ENCODE measurements around the gene KLHL42.
"Not testable (repeated sequence)": the region's sequence is repeated elsewhere in the genome, so short reads cannot be mapped to it uniquely, and the experiment has no call there.

The KLHL42 gene

GRCh38 chr12:27779920-27780611 is at the start of gene KLHL42, which contains the start of gene MANSC4:
Gene KLHL42, plus strand, starts transcription at chr12:27780233. Its CDS starts 98 bp downstream, at chr12:27780331.
Gene MANSC4, minus strand, starts transcription at chr12:27780236. Its CDS starts 8,960 bp downstream, at chr12:27771276.
- no peaks in the 10 kb centered on the region for H3K9me3 Mint-ChIP-seq
- peak within 1 kb of the TSS; percentile 79 for H3K27ac Mint-ChIP-seq
- peak; percentile 83 for DNase-seq
- peaks cover 18% of the 10 kb centered on the region for H3K36me3 Mint-ChIP-seq
- H3K27me3 Mint-ChIP-seq = peaks cover 12% of the 10 kb centered on the region
- CTCF ChIA-PET = interaction anchor here (1.0 to 2.1 kb wide), 3 partner anchors 34 to 47 kb away, joined by 3 to 19 read pairs (median 3); no protein-coding TSS in a partner anchor
- H3K4me1 Mint-ChIP-seq = peaks cover 42% of the 10 kb centered on the region
- peak within 1 kb of the TSS; percentile 78 for H3K4me3 Mint-ChIP-seq

GRCh38 chr12:27732281-27732680 is 47.8 kb upstream of the KLHL42 start:
- Mint-ChIP-seq H3K4me1 (no peaks in the 10 kb centered on the region), H3K36me3 (peaks cover 33% of the 10 kb centered on the region), H3K27me3 (no peaks in the 10 kb centered on the region), H3K27ac (no peak overlapping the region), H3K4me3 (no peak overlapping the region), H3K9me3 (no peaks in the 10 kb centered on the region)
- peak; percentile 24 for DNase-seq
- CTCF ChIA-PET = interaction anchor here (0.7 to 9.7 kb wide), 11 partner anchors 9 to 308 kb away, joined by 3 to 106 read pairs (median 4); no protein-coding TSS in a partner anchor

- peak; percentile 52 for DNase-seq
- H3K9me3 Mint-ChIP-seq = no peaks in the 10 kb centered on the region
- H3K4me1 Mint-ChIP-seq = no peaks in the 10 kb centered on the region
- no peaks in the 10 kb centered on the region for H3K27me3 Mint-ChIP-seq
- H3K36me3 Mint-ChIP-seq = peaks cover 37% of the 10 kb centered on the region
- CTCF ChIA-PET = interaction anchor here (0.7 to 9.7 kb wide), 16 partner anchors 8 to 1140 kb away, joined by 3 to 106 read pairs (median 4); partner anchors contain the start of genes KLHL42 and MANSC4
- H3K27ac Mint-ChIP-seq = no peak overlapping the region
- H3K4me3 Mint-ChIP-seq = no peak overlapping the region
Observed at GRCh38 chr12:27733052-27733656, 46.9 kb upstream of the KLHL42 start.

- no peak for DNase-seq
- Mint-ChIP-seq H3K9me3 (no peaks in the 10 kb centered on the region), H3K4me3 (no peak overlapping the region), H3K27ac (no peak overlapping the region), H3K27me3 (no peaks in the 10 kb centered on the region), H3K4me1 (no peaks in the 10 kb centered on the region), H3K36me3 (peaks cover 37% of the 10 kb centered on the region)
- CTCF ChIA-PET = interaction anchor here (0.6 to 9.7 kb wide), 12 partner anchors 9 to 1139 kb away, joined by 3 to 106 read pairs (median 5); partner anchors contain the start of genes KLHL42 and MANSC4
Observed at GRCh38 chr12:27733791-27734190, 46.2 kb upstream of the KLHL42 start.

GRCh38 chr12:27734321-27734720 is 45.7 kb upstream of the KLHL42 start:
- CTCF ChIA-PET = interaction anchor here (0.6 to 9.7 kb wide), 8 partner anchors 10 to 1139 kb away, joined by 3 to 106 read pairs (median 4); no protein-coding TSS in a partner anchor
- DNase-seq, H3K9me3 Mint-ChIP-seq, H3K4me3 Mint-ChIP-seq, H3K27ac Mint-ChIP-seq, H3K27me3 Mint-ChIP-seq, H3K4me1 Mint-ChIP-seq: not testable (repeated sequence)
- H3K36me3 Mint-ChIP-seq = peaks cover 35% of the 10 kb centered on the region

- Mint-ChIP-seq H3K4me3 (no peak overlapping the region), H3K27me3 (no peaks in the 10 kb centered on the region), H3K9me3 (no peaks in the 10 kb centered on the region), H3K36me3 (peaks cover 41% of the 10 kb centered on the region), H3K4me1 (peaks cover 4% of the 10 kb centered on the region), H3K27ac (no peak overlapping the region)
- no peak for DNase-seq
- CTCF ChIA-PET = no interaction called here
Observed at GRCh38 chr12:27743601-27744000, 36.4 kb upstream of the KLHL42 start.

- not testable (repeated sequence) for H3K9me3 Mint-ChIP-seq, H3K27me3 Mint-ChIP-seq, DNase-seq, H3K27ac Mint-ChIP-seq, H3K4me1 Mint-ChIP-seq, H3K4me3 Mint-ChIP-seq
- H3K36me3 Mint-ChIP-seq = peaks cover 35% of the 10 kb centered on the region
- CTCF ChIA-PET = interaction anchor here (0.9 to 1.2 kb wide), 2 partner anchors 12 to 76 kb away, joined by 3 to 4 read pairs; no protein-coding TSS in a partner anchor
Observed at GRCh38 chr12:27745734-27746133, 34.3 kb upstream of the KLHL42 start.

GRCh38 chr12:27747111-27747820 is 32.8 kb upstream of the KLHL42 start:
- H3K27ac Mint-ChIP-seq = no peak overlapping the region
- H3K9me3 Mint-ChIP-seq = no peaks in the 10 kb centered on the region
- H3K4me1 Mint-ChIP-seq = no peaks in the 10 kb centered on the region
- CTCF ChIA-PET = interaction anchor here (0.5 kb wide), 1 partner anchor 925 kb away, joined by 3 read pairs; no protein-coding TSS in a partner anchor
- H3K27me3 Mint-ChIP-seq = no peaks in the 10 kb centered on the region
- H3K4me3 Mint-ChIP-seq = no peak overlapping the region
- no peak for DNase-seq
- peaks cover 33% of the 10 kb centered on the region for H3K36me3 Mint-ChIP-seq

GRCh38 chr12:27751386-27752047 is 28.5 kb upstream of the KLHL42 start:
- no peak overlapping the region for H3K27ac Mint-ChIP-seq

GRCh38 chr12:27754795-27755194 is 25.2 kb upstream of the KLHL42 start:
- CTCF ChIA-PET = interaction anchor here (0.9 to 1.3 kb wide), 2 partner anchors 22 to 66 kb away, joined by 3 read pairs; no protein-coding TSS in a partner anchor
- no peaks in the 10 kb centered on the region for H3K27me3 Mint-ChIP-seq
- no peak overlapping the region for H3K4me3 Mint-ChIP-seq
- H3K27ac Mint-ChIP-seq = no peak overlapping the region
- H3K4me1 Mint-ChIP-seq = no peaks in the 10 kb centered on the region
- peaks cover 24% of the 10 kb centered on the region for H3K36me3 Mint-ChIP-seq
- DNase-seq = no peak
- no peaks in the 10 kb centered on the region for H3K9me3 Mint-ChIP-seq

More at GRCh38 chr12:27751386-27752047, 28.5 kb upstream of the KLHL42 start:
- Mint-ChIP-seq H3K4me1 (no peaks in the 10 kb centered on the region), H3K27me3 (no peaks in the 10 kb centered on the region), H3K9me3 (no peaks in the 10 kb centered on the region), H3K36me3 (peaks cover 26% of the 10 kb centered on the region), H3K4me3 (no peak overlapping the region)
- CTCF ChIA-PET = interaction anchor here (0.7 kb wide), 1 partner anchor 83 kb away, joined by 3 read pairs; no protein-coding TSS in a partner anchor
- DNase-seq = no peak

GRCh38 chr12:27756670-27757195 is 23.3 kb upstream of the KLHL42 start:
- Mint-ChIP-seq H3K27me3 (no peaks in the 10 kb centered on the region), H3K27ac (no peak overlapping the region), H3K36me3 (peaks cover 25% of the 10 kb centered on the region)

GRCh38 chr12:27762757-27763156 is 17.3 kb upstream of the KLHL42 start:
- Mint-ChIP-seq H3K4me1 (peaks cover 23% of the 10 kb centered on the region), H3K36me3 (peaks cover 4% of the 10 kb centered on the region), H3K27me3 (no peaks in the 10 kb centered on the region), H3K4me3 (no peak overlapping the region), H3K9me3 (no peaks in the 10 kb centered on the region), H3K27ac (peak overlapping the region; percentile 39)
- CTCF ChIA-PET = no interaction called here
- DNase-seq = peak; percentile 36

More at GRCh38 chr12:27756670-27757195, 23.3 kb upstream of the KLHL42 start:
- CTCF ChIA-PET = no interaction called here
- Mint-ChIP-seq H3K4me1 (peaks cover 4% of the 10 kb centered on the region), H3K4me3 (no peak overlapping the region), H3K9me3 (no peaks in the 10 kb centered on the region)
- DNase-seq = no peak

GRCh38 chr12:27766587-27766986 is 13.4 kb upstream of the KLHL42 start:
- CTCF ChIA-PET = no interaction called here
- H3K4me1 Mint-ChIP-seq = peaks cover 25% of the 10 kb centered on the region
- no peak overlapping the region for H3K4me3 Mint-ChIP-seq
- H3K9me3 Mint-ChIP-seq = no peaks in the 10 kb centered on the region
- no peaks in the 10 kb centered on the region for H3K36me3 Mint-ChIP-seq
- H3K27ac Mint-ChIP-seq = no peak overlapping the region
- H3K27me3 Mint-ChIP-seq = no peaks in the 10 kb centered on the region
- DNase-seq = no peak
